Measurements from ENCODE around the gene NEO1. TPM values are rescaled to one million over a fixed set of nuclear protein-coding genes. Genes with fewer than 3 reads are reported as not detected.

The NEO1 gene
- total RNA-seq, 1 donor from 2014 or later: 37.8 TPM

DNA sequence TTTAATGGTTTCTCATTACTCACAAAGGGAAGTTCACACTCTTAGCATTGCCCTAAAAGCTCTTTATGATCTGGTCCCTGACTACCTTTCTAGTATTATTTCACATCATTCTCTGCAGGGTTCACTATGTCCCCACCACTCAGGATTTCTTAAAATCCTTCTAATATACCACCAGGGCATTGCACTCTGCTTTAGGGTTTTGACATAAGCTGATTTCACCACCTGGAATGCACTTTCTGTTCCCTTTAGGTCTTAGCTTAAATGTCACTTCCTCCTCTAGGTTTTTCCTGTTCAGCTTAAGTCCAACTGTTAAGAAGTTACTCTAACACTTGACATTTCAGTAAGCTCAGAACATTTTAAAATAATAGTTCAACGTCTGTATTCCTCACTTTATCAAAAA is 234.8 kb downstream of the NEO1 start:
- peak; percentile 37 to 72 for ATAC-seq
- no peak overlapping the region for H3K27ac ChIP-seq

DNA sequence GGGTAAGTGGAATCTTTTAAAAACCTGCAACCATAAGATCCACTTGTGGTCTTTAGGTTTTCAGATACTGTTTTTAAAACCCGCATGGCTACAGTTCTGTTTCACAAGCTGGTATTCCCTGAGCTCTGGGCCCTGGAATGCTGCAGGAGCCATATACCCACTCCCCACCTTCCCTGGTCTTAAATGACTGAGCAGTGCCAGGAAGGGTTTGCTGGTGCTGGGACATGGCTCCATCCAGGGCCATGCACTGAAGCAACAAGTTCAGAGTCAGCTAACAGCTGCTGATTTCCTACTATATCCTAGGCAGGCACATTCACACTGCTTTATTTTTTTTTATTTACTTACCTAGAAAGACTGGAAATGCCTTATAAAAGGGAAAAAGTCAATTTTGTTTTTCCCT is 239.2 kb downstream of the NEO1 start:
- no peak for ATAC-seq
- TF ChIP-seq, protein P1, sequence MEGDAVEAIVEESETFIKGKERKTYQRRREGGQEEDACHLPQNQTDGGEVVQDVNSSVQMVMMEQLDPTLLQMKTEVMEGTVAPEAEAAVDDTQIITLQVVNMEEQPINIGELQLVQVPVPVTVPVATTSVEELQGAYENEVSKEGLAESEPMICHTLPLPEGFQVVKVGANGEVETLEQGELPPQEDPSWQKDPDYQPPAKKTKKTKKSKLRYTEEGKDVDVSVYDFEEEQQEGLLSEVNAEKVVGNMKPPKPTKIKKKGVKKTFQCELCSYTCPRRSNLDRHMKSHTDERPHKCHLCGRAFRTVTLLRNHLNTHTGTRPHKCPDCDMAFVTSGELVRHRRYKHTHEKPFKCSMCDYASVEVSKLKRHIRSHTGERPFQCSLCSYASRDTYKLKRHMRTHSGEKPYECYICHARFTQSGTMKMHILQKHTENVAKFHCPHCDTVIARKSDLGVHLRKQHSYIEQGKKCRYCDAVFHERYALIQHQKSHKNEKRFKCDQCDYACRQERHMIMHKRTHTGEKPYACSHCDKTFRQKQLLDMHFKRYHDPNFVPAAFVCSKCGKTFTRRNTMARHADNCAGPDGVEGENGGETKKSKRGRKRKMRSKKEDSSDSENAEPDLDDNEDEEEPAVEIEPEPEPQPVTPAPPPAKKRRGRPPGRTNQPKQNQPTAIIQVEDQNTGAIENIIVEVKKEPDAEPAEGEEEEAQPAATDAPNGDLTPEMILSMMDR (IDR thresholded peaks at IDR 0.05): no peak
- intact Hi-C loops (cut with DNase I): no loop called here
- H3K9me3 ChIP-seq: no peaks in the 10 kb centered on the region
- DNase-seq: no peak
- no peaks in the 10 kb centered on the region for H3K27me3 ChIP-seq (ENCODE audit: low read depth)
- peaks cover 80% of the 10 kb centered on the region for H3K36me3 ChIP-seq
- no peak overlapping the region for H3K27ac ChIP-seq
- H3K4me3 ChIP-seq: no peak overlapping the region
- no peaks in the 10 kb centered on the region for H3K4me1 ChIP-seq

More for the DNA sequence above, 234.8 kb downstream of the NEO1 start:
- Histone ChIP-seq H3K27me3 (ENCODE audit: low read depth) (no peaks in the 10 kb centered on the region), H3K36me3 (peaks cover 89% of the 10 kb centered on the region), H3K4me3 (no peak overlapping the region), H3K4me1 (no peaks in the 10 kb centered on the region), H3K9me3 (no peaks in the 10 kb centered on the region)
- DNase-seq: no peak
- intact Hi-C loops (cut with DNase I): no loop called here
- TF ChIP-seq, protein P1 (IDR thresholded peaks at IDR 0.05): no peak

DNA sequence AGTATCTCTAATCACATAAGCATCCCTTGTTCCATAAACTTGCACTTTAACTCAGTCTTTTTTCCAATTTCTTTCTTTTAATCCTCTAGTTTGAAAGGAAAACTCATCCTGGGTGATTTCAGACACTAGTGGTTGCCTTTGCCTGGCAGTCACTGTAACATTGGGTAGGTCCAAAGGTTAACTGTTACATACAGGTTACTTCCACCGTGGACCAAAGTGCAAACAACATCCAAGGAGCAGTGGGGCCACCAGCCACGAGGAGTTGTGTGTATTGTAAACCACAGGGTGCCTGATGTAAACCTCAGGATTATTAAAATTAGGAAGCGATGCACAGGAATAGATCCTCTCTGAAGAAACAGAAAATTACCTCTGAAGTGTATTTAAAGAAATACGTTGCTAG is 241.5 kb downstream of the NEO1 start:
- Histone ChIP-seq H3K36me3 (peaks cover 64% of the 10 kb centered on the region), H3K27me3 (ENCODE audit: low read depth) (no peaks in the 10 kb centered on the region), H3K27ac (no peak overlapping the region), H3K4me3 (no peak overlapping the region), H3K4me1 (no peaks in the 10 kb centered on the region), H3K9me3 (no peaks in the 10 kb centered on the region)
- TF ChIP-seq, protein P1 (IDR thresholded peaks at IDR 0.05): no peak
- ATAC-seq (no peak), DNase-seq (no peak)
- intact Hi-C loops (cut with DNase I): no loop called here

DNA sequence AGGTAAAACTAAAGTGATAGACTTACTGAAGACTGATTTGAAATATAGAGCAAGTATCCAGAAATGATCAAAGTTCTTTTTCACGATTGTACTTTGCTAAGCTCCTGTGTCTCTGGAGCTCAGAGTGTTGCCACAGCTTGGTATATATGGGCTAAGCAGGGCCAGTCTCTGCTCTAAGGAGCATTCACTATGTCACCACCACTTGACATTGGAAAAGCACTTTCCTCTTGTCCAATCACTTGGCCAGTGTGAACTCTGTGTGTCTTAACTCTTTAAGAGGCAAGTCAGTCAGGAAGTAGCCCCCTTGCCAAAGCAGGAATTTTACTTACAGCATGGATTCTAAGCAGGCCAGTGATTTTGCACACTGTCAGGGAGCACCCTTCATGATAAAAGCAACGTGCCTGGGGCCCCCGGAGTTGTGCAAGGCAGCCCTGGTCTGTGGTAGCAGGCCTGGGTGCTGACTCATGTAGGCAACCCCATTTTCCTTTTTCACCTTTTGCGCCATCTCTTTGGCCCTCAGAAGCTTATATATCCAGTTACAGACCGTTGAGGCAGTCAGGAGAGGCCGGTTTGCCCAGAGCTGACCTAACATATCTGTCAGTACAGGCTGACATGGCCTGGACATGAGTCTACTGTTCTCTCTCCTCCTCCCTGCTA is 243.5 kb downstream of the NEO1 start:
- intact Hi-C loops (cut with DNase I): no loop called here
- TF ChIP-seq, protein P1 (IDR thresholded peaks at IDR 0.05): no peak
- Histone ChIP-seq H3K4me3 (no peak overlapping the region), H3K27me3 (ENCODE audit: low read depth) (no peaks in the 10 kb centered on the region), H3K27ac (no peak overlapping the region), H3K4me1 (no peaks in the 10 kb centered on the region), H3K36me3 (peaks cover 62% of the 10 kb centered on the region), H3K9me3 (no peaks in the 10 kb centered on the region)
- no peak for DNase-seq
- ATAC-seq: peak in 1 of 2 donors; percentile 75

DNA sequence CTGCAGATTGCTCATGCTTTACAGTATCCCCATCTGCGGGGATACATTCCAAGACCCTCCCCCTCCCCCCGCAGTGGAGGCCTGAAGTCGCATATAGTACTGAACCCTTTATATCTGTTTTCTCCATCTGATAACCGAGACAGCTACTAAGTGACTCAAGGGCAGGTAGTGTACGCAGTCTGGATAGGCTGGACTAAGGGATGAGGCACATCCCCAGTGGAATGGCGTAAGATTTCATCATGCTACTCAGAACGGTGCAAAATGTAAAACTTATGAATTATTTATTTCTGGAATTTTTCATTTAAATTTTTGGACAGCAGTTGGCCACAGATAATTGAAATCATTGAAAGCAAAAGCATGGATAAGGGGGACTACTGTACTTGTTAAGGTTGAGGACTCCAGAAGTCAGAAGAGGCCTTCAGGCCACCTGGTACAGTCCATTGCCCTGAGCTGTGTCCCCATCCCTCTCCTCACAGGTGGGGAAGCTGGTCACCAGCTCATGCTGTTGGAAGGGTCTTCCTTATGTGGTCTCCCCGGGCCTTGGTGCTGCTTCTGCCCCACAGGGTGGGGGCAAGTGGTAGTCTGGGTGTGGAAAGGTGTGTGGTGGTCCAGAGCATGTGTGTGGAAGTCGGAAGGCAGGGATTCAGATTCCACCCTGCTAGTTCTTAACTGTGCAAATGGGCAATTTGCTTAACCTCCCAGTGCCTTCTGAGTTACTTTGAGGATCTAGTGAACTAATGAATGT is 244.5 kb downstream of the NEO1 start:
- DNase-seq (no peak), ATAC-seq (no peak)
- Histone ChIP-seq H3K36me3 (peaks cover 64% of the 10 kb centered on the region), H3K27me3 (ENCODE audit: low read depth) (no peaks in the 10 kb centered on the region), H3K9me3 (no peaks in the 10 kb centered on the region), H3K27ac (no peak overlapping the region), H3K4me1 (no peaks in the 10 kb centered on the region), H3K4me3 (no peak overlapping the region)
- TF ChIP-seq, protein P1 (IDR thresholded peaks at IDR 0.05): no peak
- intact Hi-C loops (cut with DNase I): no loop called here

Measured in lower lobe of right lung (tissue), 2 donors.